GM19193 (cell line): Measurements from ENCODE around the gene ACKR2.

Experiments
- POLR2A ChIP-seq: IDR thresholded peaks from 4 replicates; pipeline ENCODE4 v1.6.1; 2011; ENCODE audit not compliant: insufficient read depth, insufficient read length; ENCODE audit errors: extremely low read depth

The ACKR2 gene

GRCh38 chr3:42877881-42878280, 68.6 kb downstream of the ACKR2 start:
- TF ChIP-seq POLR2A, result no peak

DNA sequence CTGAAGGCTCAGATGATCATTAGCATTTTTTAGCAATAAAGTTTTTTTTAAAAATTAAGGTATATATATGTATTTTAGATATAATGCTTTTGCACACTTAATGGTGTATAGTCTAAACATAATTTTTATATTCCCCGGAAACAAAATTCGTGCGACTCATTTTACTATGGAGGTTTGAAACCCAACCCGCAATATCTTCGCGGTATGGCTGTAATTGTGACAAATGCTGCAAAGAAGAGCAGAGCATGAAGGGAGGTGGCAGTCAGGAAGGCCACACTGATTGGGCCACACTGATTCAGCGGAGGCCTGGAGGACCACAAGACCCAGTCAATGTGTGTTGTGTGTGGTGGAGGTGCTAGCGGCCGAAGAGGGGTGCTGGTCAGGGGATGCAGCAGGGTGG, 70.9 kb downstream of the ACKR2 start:
- TF ChIP-seq POLR2A, result no peak

- no peak for TF ChIP-seq POLR2A
Observed at GRCh38 chr3:42880601-42881451, 71.6 kb downstream of the ACKR2 start.

DNA sequence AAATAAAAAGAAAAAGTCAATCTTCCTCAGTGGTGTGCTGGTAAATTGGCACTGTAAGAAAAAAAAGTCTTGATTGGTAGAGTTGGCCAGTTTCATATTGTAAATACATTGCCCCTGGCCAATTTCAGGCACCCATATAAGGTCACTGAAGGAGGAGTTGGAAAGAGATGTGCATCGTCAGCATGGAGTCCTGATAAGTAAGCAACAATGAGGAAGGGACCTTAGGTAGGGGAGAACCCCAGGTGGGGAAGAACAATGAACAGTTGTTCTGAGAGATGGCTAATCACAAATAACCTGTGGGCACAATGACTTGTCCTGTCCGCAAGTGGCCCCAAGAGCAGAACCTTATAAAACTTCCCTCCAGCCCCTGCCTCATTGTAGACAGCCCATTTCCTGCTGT, 75.1 kb downstream of the ACKR2 start:
- TF ChIP-seq POLR2A, result no peak

GRCh38 chr3:42886294-42886822, 77.1 kb downstream of the ACKR2 start:
- TF ChIP-seq POLR2A, result no peak

DNA sequence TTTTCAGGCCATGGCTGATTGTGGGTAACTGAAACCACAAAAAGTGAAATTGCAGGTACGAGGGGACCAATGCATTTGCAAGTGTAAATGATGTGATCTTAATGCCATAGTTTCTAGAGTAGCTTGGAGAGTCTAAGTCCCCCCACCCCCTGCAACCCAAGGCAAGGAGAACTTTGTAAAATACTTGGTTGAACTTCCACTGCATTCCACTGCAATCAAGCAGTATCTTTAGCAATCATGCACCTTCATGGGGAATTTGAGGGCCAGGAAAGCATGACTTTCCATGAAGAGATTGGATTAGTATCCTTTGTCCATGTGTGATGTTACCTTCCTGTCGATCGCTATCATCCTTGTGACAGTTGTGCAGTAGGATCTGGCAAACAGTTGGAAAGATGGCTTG, 77.8 kb downstream of the ACKR2 start:
- no peak for TF ChIP-seq POLR2A

DNA sequence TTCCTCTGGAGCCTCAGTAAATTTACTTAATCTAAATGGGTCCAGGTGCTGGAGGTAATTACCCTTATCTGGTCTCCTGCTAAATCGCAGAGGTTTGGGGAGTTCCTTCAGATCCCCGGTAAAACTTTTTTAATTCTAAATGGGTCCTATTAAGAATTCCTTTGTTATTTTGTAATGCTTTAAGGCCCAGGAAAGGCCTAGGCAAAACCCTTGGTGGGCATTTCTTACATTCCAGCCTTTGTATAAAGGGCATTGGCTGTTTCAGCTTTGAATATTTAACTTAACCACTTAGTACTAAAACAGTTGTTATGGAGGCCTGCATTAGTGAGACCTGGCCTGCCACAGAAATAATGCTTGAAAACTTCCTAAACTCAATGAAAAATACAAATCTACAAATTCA, 81.8 kb downstream of the ACKR2 start:
- no peak for TF ChIP-seq POLR2A

GRCh38 chr3:42892169-42892568, 82.9 kb downstream of the ACKR2 start:
- TF ChIP-seq POLR2A, result no peak

DNA sequence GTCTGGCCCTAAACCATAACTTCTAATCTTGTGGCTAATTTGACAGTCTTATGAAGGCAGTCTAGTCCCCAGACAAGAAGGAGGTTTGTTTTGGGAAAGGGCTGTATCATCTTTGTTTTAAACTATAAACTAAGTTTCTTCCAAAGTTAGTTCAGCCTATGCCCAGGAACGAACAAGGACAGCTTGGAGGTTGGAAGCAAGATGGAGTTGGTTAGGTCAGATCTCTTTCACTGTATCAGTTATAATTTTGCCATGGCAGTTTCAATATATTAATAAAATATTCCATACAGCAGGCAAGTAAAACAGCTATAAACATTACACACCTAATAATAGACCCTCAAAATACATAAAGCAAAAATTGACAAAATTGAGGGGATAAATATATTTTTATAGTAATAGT, 83.6 kb downstream of the ACKR2 start:
- no peak for TF ChIP-seq POLR2A

DNA sequence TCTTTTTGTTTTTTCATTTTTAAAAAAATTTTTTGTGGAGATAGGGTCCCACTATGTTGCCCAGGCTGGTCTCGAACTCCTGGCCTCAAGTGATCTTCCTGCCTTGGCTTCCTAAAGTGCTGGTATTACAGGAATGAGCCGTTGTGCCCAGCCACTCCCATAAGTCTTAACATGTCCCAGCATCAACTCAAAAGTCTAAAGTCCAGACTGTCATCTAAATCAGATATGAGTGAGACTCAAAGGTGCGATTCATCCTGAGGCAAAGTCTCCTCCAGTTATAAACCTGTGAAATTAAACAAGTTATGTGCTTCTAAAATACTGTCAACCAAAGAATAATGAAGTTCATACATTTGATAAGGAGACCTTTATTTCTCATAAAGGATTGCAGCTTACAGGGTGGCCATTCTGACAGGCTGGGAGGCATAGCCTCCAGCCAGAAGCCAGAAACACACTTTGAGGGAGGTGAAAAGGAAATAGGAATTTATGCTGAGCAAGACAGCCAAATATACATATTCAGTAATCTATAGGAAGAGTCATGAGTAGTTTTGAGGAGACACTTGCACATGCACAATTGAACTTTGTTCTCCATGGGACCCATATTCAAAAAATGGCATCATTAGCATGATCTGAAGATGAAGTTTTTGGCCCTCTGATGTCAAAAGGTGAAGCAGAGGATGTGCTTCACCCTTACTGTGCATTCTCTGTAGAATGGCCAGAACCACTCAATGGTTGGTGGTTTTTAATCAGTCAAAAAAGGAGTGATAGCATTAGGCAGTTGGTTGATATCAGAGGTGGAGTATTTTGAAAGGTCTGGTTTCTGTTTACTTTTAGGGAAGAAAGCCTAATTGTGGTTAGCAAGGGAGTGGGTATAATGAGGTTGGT, 85.7 kb downstream of the ACKR2 start:
- no peak for TF ChIP-seq POLR2A

DNA sequence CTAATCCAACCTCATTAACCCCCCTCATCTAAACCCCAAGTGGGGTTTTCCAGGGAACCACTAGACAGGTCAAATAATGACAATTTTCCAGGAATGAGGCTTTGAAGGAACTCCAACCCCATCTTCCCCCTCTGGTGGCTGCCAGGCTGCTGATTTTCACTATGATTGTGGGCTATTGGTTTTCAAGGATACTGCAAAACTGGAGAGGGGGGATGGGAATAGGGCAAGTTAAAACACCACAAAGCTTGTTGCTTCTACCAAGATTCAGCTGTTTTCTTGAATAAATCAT, 86.3 kb downstream of the ACKR2 start:
- no peak for TF ChIP-seq POLR2A

DNA sequence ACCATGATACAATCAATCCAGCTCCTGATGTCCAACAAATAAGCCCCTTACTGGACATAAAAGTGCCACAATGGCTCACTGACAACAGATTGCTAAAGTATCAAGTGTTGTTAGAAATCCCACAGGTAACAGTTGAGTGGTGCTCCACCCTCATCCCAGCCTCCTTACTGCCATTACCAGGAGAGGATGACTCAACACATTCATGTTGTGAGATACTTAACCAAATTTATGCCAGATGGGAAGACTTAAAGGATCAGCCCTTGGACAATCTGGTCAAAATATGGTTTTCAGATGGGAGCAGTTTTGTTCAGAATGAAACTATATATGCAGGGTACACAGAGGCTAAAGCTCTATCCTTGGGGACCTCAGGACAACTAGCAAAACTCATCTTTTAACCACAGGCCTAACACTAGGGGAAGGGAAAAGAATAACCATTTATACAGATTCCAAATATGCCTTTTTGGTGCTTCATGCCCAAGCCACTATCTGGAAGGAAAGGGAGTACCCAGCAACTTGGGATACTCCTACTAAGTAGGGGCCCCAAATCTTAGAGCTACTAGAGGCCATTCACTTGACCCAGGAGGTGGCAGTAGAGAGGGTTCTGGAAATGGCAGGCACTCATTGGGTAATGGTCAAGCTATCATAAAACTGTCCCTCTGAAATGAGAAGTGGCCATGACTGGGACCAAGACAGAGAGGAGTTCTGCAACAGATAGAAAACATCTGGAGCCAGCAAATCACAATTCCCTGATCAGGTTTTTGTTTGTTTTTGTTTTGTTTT, 89.8 kb downstream of the ACKR2 start:
- no peak for TF ChIP-seq POLR2A

GRCh38 chr3:42900226-42901072, 91.2 kb downstream of the ACKR2 start:
- no peak for TF ChIP-seq POLR2A

DNA sequence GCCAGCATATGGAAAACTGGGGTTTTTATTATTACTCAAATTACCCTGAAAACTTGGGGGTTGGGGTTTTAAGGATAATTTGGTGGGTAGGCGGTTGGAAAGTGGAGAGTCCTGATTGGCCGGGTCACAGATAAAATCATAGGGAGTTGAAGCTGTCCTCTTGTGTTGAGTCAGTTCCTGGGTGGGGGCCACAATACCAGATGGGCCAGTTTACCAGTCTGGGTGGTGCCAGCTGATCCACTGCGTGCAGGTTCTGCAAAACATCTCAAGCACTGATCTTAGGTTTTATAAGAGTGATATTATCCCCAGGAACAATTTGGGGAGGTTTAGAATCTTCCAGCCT, 91.8 kb downstream of the ACKR2 start:
- no peak for TF ChIP-seq POLR2A
